Fibroblast of the conjunctiva (primary cell): ENCODE results near the gene ATXN1.
A peak's percentile ranks its signal among the peaks of the same experiment; 100 is the strongest.

Experiments used
- DNase-seq: peaks from one replicate; pipeline ENCODE4 v3.0.0-alpha.2; 2010; ENCODE audit warnings: low read depth

ATXN1 gene

GRCh38 chr6:16359563-16359962 is 401.7 kb downstream of the ATXN1 start:
- DNase-seq: no peak

- DNase-seq: no peak
Measured at GRCh38 chr6:16358531-16359138, 402.6 kb downstream of the ATXN1 start.

- DNase-seq: no peak
Measured at GRCh38 chr6:16355699-16356446, 405.4 kb downstream of the ATXN1 start.

- no peak for DNase-seq
Measured at GRCh38 chr6:16355238-16355637, 406.0 kb downstream of the ATXN1 start.

- no peak for DNase-seq
Measured at GRCh38 chr6:16354692-16355091, 406.6 kb downstream of the ATXN1 start.

- no peak for DNase-seq
Measured at GRCh38 chr6:16352821-16353438, 408.3 kb downstream of the ATXN1 start.

GRCh38 chr6:16352258-16352635 is 409.0 kb downstream of the ATXN1 start:
- no peak for DNase-seq

- DNase-seq: no peak
Measured at GRCh38 chr6:16349544-16349943, 411.7 kb downstream of the ATXN1 start.

GRCh38 chr6:16346831-16347230 is 414.4 kb downstream of the ATXN1 start:
- DNase-seq: no peak

GRCh38 chr6:16345449-16346330 is 415.6 kb downstream of the ATXN1 start:
- DNase-seq: peak; percentile 90

- no peak for DNase-seq
Measured at GRCh38 chr6:16344756-16345155, 416.5 kb downstream of the ATXN1 start.

GRCh38 chr6:16343593-16343992 is 417.7 kb downstream of the ATXN1 start:
- DNase-seq: no peak

GRCh38 chr6:16339265-16339587 is 422.0 kb downstream of the ATXN1 start:
- no peak for DNase-seq

- DNase-seq: peak; percentile 97
Measured at GRCh38 chr6:16338577-16339264, 422.5 kb downstream of the ATXN1 start.

GRCh38 chr6:16337295-16337975 is 423.8 kb downstream of the ATXN1 start:
- peak; percentile 67 for DNase-seq

- no peak for DNase-seq
Measured at GRCh38 chr6:16336911-16337294, 424.4 kb downstream of the ATXN1 start.

GRCh38 chr6:16336056-16336818 is 425.0 kb downstream of the ATXN1 start:
- DNase-seq: no peak

GRCh38 chr6:16335176-16335575 is 426.1 kb downstream of the ATXN1 start:
- no peak for DNase-seq

GRCh38 chr6:16334671-16335070 is 426.6 kb downstream of the ATXN1 start:
- DNase-seq: peak; percentile 87

GRCh38 chr6:16333580-16333979 is 427.7 kb downstream of the ATXN1 start:
- no peak for DNase-seq

- DNase-seq: peak; percentile 67
Measured at GRCh38 chr6:16332175-16332542, 429.1 kb downstream of the ATXN1 start.
